GM11168 (cell line): ENCODE data around the gene ANXA4.

ENCODE experiments used
- in situ Hi-C: fragments of 300-500 bp; cut with MboI; formaldehyde crosslinking; loops from one replicate; pipeline ENCODE4 v1.12.0; 2022; ENCODE audit warnings: low sequenced_read_pairs; ENCODE audit not compliant: unreplicated experiment

ANXA4 gene

DNA sequence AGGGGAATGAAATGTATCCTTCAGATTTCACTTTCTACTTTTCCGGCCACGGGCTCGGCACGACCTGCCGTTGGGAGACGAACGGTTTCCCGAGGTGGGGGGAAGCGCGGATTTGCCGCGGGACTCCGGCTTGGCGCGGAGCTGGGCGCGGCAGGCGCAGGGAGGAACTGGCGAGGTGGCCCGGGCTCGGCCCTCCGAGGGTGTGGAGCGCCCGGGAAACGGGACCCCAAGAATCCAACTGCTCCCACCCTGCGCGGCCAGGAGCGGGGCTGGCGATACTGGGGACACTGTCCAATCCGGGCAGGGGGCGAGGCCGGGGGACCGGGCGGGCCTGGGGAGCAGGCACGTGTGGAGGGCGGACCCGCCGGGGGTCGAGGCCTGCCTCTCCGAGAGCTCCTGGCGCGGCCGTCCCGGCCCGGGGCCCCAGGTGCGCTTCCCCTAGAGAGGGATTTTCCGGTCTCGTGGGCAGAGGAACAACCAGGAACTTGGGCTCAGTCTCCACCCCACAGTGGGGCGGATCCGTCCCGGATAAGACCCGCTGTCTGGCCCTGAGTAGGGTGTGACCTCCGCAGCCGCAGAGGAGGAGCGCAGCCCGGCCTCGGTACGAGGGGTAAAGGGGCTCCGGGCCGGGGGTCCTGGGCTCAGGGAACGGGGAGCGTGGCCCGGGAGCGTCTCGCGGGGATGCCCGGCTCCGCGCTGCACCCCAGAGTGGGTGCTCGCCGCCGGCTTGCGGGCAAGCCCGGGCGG is at the start of gene ANXA4:
Gene ANXA4, plus strand, starts transcription at position 560 of the 747 bp plus-strand sequence. CDS start 39,432 bp downstream, outside the sequence.
- in situ Hi-C loops, result no loop called here

DNA sequence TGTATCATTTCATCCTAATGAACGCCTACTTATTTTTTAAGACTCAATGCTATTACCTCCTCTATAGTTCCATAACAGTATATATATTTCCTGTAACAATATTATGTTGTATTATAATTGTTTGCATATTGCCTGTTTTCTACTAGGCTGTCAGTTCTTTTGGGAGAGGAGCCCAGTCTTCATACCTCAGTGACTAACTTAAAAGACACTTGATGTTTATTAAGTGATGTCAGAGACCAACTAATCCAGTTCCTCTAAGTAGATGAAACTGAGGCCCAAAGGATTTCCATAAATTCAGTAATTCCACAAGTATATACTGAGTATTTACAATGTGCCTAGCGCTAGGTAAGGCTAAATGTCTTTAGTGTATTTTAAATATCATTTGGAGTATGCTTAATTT is 49.5 kb upstream of the ANXA4 start:
- in situ Hi-C loops, result no loop called here

DNA sequence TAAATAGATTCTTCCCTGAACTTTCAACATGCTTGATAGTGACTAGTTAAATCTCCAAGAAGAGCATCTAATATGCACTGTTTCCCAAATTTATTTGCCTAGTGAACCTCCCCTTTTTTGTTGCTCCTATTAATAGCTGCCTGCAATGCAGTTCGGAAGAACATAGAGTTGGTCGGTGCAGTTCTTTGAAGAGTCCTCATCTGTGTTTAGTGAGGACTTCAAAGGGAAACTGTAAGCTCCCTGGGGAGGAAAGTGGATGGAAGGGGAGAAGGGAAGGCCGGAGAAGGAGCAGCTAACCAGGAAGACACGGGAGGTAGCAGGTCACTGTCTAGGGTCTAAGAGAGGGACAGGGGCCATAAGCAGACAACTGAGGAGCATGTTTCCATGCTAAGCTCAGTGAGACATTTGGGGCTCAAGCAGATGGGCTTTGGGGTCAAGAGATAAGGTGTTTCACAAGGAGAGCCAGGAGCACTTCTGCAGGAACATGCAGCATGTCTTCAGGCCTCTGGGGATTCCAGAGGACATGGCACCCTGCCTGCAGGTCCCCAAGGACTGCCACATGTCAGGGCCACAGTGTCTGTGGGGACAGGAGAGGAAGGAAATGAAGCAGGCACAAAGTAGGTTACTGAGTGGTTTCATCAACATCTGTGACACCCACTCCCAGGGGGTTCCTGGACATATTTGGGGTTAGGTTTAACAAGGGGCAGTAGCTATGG is 48.7 kb upstream of the ANXA4 start:
- in situ Hi-C loops, result no loop called here

DNA sequence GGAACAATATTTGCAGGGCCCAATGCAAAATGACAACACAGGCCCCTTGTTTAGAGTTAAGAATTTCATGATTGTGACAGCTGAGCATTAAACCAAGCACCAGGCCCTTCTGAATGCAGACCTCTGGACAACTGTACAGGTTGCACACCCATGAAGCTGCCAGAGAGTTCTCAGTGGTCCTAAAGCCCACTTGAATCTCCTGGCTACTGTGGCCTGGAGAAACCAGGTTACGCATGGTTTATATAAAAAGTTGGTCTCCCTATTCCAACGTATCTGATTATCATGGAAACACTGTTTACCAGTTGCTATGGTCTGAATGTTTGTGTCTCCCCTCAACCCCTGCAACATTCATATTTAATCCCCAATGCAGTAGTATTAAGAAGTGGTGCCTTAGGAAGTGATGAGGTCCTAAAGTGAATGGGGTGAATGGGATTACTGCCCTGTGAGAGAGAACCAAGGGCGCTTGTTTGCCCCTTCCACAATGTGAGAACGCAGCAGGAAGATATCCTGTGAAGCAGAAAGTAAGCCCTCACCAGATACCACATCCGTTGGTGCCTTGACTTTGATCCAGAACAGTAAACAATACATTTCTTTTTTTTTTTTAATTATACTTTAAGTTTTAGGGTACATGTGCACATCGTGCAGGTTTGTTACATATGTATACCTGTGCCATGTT is 48.0 kb upstream of the ANXA4 start:
- in situ Hi-C loops, result no loop called here

DNA sequence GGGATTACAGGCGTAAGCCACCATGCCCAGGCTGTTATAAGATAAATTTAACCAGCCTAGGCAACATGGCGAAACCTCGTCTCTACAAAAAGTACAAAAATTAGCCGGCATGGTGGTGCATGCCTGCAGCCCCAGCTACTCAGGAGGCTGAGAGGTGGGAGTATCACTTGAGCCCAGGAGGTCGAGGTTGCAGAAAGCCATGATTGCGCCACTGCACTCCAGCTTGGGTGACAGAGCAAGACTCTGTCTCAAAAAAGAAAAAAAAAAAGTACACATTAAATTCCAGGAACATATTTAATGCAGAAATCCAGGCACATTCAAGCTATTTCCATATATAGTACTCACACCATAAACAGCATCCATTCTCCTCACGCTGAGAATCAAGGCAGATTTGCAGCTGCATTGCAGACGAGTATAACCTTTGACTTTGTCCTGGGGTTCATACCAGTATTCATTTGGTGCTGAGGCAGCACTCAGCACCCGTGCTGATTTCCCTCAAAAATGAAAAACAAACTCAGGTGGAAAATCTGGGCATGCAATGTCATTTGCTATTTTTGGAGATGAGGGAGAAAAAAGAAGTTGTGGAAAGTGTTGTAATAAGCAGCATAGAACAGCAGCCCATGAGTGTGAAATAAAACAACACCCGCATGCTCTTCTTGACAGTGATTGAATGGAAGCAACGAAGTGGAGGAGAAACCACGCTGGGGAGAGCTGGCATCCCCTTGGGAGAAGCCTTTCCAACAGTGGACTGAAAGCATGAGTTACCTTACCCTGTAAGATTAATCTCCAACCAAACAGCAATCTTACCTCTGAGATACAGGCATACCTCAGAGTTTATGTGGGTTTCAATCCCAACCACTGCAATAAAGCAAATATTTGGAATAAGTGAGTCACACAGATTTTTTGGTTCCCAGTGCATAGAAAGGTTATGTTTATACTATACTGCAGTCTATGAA is 46.8 kb upstream of the ANXA4 start:
- in situ Hi-C loops, result no loop called here

DNA sequence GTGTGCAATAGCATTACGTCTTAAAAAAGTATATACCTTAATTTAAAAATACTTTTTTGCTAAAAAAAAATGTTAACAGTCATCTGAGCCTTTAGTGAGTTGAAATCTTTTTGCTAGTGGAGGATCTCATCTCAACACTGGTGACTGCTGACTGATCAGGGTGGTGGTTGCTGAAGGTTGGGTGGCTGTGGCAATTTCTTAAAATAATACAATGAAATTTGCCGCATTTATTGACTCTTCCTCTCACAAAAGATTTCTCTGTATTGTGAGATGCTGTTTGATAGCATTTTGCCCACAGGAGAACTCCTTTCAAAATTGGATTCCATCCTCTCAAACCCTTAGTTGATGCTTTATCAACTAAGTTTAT is 46.1 kb upstream of the ANXA4 start:
- in situ Hi-C loops, result no loop called here

DNA sequence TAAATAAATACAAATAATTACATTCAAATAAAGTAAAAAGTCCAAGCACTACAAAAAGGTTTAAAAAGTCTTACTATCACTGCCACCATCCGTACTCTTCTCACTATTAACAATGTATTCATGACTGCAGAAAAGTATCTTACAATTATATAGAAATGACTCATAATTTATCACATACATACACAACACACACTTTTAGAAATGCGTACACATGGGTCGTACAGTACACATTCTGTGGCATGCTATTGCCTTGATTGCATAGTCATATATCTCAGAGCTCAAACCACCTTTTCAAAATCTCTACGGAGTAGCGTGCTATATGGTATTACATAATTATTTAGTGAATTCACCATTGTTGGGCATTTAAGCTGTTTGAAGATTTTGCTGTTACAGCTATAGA is 41.6 kb upstream of the ANXA4 start:
- in situ Hi-C loops, result no loop called here

DNA sequence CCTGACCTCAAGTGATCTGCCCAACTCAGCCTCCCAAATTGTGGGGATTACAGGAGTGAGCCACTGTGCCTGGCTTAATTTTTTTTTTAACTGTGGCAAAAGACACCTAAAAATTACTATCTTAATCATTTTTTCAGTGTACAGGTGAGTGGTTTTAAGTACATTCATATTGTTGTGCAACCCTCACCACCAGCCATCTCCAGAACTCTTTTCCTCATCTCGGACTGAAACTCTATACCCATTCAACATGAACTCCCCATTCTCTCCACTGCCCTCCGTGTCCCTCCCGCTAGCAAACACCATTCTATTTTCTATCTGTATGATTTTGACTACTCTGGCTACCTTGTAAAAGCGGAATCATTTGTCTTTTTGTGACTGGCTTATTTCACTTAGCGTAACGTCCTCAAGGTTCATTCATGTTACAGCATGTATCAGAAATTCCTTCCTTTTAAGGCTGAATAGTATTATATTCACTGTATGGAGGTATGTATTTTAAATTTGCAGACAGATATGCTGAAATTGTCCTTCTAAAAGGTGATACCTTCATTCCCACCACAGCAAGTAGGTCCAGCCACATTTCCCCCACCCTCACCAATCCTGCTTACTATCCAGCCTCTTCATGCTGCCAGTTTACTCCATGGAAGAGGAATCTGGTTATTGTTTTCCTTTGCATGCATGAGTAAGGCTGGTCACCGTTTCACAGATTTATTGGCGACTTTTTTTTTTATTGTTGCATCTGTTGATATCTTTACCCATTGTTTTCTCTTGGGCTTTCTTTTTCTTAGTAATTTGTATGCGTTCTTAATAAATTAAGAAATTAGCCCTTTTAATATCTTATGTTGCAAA is 40.6 kb upstream of the ANXA4 start:
- in situ Hi-C loops, result no loop called here

DNA sequence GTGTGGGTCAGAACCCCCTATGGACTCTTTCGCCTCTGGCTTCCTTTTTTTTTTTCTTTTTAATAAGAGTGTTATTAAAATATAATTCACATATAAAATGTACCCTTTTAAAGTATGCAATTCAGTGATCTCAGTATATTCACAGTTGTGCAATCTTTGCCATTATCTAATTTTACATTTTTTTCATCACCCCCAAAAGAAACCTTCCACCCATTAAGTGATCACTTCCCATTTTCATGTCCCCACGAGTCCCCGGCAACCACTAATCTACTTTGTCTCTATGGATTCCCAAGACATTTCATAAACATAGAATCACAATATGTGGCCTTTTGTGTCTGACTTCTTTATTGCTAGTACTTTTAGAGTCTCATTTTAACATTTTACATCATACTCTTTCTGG is 38.7 kb upstream of the ANXA4 start:
- in situ Hi-C loops, result no loop called here

DNA sequence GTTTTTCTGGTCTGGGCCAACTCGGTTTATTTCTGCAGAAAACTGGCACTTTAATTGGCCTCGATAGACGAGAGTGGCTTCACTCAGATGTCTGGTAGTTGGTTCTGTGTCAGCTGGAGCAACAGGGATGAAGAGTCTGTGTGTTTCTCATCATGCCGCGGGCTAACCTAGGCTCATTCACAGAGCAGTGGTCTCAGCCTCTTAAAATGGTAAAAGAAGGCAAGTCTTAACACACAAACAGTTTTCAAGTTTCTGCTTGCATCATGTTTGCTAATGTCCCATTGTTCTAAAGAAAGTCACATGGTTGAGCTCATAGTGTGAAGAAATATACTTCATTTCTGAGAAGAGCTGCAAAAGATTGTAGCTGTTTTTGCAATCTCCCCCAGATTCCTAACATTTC is 37.5 kb upstream of the ANXA4 start:
- in situ Hi-C loops, result no loop called here

DNA sequence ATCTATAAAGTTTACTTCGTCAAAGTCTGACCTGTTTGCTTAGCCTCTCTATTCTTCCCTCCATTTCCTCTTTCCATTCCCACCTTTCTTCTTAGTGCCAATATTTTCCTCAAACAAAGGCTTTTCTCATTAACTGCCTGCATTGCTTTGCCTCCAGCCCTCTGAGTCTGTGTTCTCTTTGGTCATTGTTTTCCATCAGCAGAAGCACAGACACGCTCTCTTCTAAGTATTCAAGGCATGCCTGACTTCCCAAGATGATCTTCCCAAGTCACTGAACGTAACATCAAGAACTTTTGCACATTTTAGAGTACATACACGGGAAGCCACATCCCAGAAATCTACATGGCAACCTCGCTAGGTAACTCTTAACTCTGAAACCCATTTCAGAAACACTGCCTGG is 32.6 kb upstream of the ANXA4 start:
- in situ Hi-C loops, result no loop called here

DNA sequence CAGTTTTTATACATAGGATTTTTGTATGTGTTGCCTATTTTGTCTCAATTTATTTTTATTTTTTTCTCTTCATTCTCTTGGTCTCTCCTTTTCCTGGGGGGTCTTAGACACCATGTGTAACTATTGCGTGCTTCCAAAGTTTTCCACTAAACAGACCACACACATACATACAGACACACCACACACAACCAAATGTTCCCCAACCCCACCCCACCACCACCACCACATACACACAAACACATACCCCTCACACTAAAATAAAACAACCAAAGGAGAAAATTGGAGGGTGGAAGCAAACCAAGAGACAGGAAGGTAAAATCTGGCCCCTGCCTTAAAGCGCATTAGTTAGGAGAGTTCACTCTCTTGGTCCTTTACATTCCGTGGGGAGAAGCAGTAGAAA is 30.0 kb upstream of the ANXA4 start:
- in situ Hi-C loops, result loop anchor here (5.0 to 10.0 kb wide), 2 partner anchors 67 to 150 kb away; partner anchors contain the start of gene AAK1

DNA sequence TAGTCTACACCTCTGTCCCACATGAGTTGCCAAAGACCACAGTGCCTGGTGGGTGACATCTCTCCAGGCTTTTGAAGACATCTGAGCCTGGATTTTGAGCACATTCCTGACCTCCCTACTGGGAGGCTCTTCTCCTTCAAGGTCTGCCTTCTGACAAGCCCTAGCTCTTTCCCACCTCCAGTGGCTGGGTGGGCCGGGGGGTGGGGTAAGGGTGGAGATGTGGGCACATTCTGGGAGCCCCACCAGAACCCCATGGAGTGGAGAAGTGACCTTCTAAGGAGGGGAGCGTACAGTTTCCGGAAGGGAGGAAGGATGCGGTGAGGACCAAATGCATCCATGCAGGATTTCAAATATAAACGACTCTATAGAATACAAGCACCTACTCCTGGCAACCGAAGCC is 27.9 kb upstream of the ANXA4 start:
- in situ Hi-C loops, result loop anchor here (5.0 to 10.0 kb wide), 2 partner anchors 69 to 152 kb away; partner anchors contain the start of gene AAK1

DNA sequence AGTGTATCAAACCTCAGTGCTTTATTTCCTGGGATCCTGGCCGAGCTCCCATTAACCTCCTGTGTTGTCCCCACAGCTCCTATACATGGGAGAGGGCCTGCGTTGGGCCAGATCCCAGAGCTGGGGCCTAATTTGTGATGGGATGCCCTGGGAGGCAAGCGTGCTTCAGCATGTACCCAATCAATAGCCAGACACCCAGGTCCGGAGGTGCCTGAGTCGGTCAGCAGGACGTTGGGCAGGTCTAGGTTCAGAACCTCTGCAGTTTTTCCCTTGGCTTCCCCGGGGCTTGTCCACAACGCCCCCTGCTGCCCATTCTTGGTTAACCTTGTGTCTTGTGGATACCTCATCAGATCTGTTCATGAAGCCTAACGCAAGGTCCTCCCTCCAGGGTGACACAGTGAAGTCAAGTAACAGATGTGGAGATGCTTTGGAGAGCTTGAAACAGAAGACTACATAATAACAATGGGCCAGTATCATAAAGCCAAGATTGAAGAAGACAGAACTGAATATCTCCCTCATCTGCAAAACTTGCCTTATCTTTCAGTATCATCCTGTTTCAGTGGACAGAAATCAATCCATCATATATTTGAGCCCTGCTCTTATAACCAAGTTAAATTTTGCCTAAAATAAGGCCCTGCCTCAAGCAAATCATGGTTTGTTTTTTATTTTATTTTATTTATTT is 27.3 kb upstream of the ANXA4 start:
- in situ Hi-C loops, result loop anchor here (5.0 to 10.0 kb wide), 2 partner anchors 70 to 152 kb away; partner anchors contain the start of gene AAK1

DNA sequence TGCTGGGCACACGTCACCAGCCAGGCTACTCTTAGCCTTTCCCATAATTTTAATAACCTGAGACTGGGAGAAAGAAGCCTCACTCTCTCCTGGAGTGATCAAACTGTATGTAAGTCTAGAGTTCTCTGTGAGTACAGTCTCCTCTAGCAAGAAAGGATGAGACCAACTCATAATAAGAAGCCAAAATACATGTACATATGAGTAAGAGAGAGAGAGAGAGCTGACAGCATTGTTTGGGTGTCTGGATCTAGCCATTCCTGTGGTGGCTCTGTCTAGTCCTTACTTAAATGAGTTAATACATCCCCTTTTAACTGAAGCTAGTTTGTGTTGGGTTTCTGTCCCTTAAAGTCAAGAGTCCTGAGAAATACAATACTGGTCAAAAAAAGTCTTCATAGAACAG is 26.0 kb upstream of the ANXA4 start:
- in situ Hi-C loops, result loop anchor here (10.0 kb wide), 1 partner anchor 71 kb away; the partner anchor contains the start of gene AAK1

DNA sequence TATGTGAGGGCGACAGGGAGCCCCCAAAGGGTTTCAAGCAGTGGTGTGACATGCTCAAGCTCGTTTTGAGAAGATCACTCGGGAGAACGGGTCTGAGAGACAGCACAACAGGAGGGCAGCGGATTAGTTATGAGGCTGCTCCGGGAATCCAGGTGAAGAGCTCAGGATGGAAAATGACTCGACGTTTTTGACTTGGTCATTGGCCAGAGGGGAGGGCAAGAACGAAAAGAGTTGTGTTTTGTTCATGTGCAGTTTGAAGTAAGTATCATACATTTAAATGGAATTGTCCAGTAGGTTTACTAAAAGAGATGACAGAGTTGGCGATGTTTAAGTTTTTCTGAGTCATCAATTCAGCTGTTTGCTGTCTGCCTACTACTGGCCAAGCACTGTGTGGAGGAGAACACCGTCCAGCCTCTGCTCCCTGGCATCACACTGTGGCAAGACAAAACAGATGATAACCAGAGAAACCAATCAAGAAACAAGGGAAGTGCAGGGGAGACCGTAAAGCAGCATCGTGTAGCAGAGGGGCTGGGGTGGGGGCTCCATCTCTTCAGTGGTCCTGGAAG is 25.3 kb upstream of the ANXA4 start:
- in situ Hi-C loops, result loop anchor here (10.0 kb wide), 1 partner anchor 72 kb away; the partner anchor contains the start of gene AAK1

DNA sequence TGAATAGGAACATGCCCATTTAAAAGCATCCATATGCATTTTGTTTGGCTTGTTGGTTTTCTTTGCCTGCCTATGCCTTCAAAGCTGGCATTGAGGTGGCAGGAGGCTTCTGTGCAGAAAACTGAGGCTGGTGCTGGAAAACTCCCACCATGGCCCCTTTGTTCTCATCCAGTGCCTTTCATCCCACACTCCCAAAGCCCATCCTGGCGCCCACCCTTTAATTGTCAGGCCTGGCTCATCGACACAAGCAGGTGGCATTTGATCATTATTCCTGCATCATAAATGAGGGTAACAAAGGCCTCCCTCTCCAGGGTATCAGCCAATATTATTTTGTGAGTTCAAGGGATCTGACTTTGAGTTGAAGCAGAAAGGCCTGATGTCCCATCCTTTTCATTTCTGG is 24.7 kb upstream of the ANXA4 start:
- in situ Hi-C loops, result loop anchor here (10.0 kb wide), 1 partner anchor 72 kb away; the partner anchor contains the start of gene AAK1

DNA sequence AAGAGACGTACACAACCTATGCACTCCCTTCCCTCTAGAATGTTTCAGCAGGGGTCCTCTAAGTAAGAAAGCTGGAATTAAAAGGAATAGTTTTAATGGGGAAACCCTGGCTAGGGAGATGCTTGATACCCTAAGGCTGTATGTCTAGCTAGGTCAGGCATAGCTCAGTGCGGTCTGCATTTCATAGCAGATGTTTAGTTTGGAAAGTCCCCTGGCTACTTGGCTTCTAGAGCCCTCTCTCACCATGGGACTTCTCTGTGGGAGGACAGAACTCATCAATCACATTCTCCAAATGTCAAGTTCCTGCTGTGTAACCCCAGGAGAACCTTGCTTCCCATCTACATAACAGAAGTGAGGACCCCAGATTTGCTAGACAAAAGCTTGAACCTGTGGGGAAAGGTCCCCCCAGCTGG is 24.1 kb upstream of the ANXA4 start:
- in situ Hi-C loops, result loop anchor here (10.0 kb wide), 1 partner anchor 73 kb away; the partner anchor contains the start of gene AAK1
